HAP-1 (cell line): ENCODE measurements around the gene PIP5K1C.
"Not testable (repeated sequence)": the region's sequence is repeated elsewhere in the genome, so short reads cannot be mapped to it uniquely, and the experiment has no call there.

Experiments used
- DNase-seq, 2 experiments: peaks; one replicate each; pipeline ENCODE4 v3.0.0-alpha.2; 2016 to 2020; ENCODE audit warnings: low spot score in 2 of 2
- H3K27me3 ChIP-seq: fragments of 250-450 bp; sonication (Bioruptor Pico); 2 replicates; pipeline ENCODE4 v1.5.1; 2020; ENCODE audit warnings: low read depth, mild to moderate bottlenecking, moderate library complexity
- H3K36me3 ChIP-seq: fragments of 250-450 bp; sonication (Bioruptor Pico); replicated peaks from 2 replicates; pipeline ENCODE4 v1.5.1; 2020; ENCODE audit warnings: mild to moderate bottlenecking
- H3K4me1 ChIP-seq: fragments of 250-450 bp; sonication (Bioruptor Pico); 2 replicates; pipeline ENCODE4 v1.5.1; 2020; ENCODE audit warnings: mild to moderate bottlenecking
- H3K4me3 ChIP-seq: fragments of 250-450 bp; sonication (Bioruptor Pico); 2 replicates; pipeline ENCODE4 v1.5.1; 2020; ENCODE audit warnings: mild to moderate bottlenecking, moderate library complexity
- H3K9me3 ChIP-seq: fragments of 250-450 bp; sonication (Bioruptor Pico); 2 replicates; pipeline ENCODE4 v1.5.1; 2020; ENCODE audit warnings: mild to moderate bottlenecking, moderate library complexity
- in situ Hi-C: fragments of 300-500 bp; cut with MboI; formaldehyde crosslinking; loops from 3 replicates; pipeline ENCODE4 v1.14.3; 2020; ENCODE audit warnings: low sequenced_read_pairs, inconsistent platforms, mixed read lengths

PIP5K1C gene

DNA sequence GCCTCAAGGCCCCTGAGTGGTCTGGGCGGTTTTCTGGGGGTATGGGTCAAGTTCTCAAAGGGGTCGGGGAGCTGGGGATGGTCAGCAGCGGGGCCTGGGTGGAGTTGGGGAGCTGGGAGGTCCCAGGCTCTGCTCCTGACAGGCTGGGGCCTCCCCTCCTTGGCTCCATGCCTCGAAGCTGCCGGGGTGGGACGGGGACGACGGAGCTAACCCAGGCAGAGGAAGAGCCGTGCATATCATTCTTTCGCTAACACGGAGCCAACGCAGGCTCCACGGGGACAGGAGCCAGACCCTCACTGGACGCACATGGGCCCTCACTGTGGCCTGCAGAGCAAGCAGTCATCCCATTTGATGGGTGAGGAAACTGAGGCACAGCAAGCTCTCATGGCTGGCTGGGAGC, 47.8 kb downstream of the PIP5K1C start:
- no peak for DNase-seq
- no peaks in the 10 kb centered on the region for H3K9me3 ChIP-seq
- no peak overlapping the region for H3K4me3 ChIP-seq
- H3K4me1 ChIP-seq = no peaks in the 10 kb centered on the region
- H3K27me3 ChIP-seq = no peaks in the 10 kb centered on the region
- in situ Hi-C loops = no loop called here
- H3K36me3 ChIP-seq = peaks cover 7% of the 10 kb centered on the region

DNA sequence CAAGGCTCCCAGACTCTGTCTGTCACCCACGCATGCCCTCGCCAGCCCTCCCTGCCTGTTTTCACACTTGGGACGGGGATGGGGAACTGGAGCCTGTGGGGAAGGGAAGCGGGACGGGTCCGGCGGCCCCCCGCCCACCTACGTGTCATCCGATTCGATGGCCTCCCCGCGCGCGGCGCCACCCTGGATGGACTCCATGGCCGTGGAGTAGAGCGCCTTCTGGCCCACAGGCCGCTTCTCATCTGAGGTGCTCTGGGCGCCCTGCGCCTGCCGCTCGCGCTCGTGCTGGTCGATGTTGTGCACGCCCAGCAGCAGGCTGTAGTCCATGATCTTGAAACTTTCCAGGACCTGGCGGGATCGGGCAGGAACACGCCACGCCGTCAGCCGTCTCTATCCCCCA, 48.6 kb downstream of the PIP5K1C start:
- H3K4me1 ChIP-seq = no peaks in the 10 kb centered on the region
- in situ Hi-C loops = no loop called here
- H3K27me3 ChIP-seq = no peaks in the 10 kb centered on the region
- H3K9me3 ChIP-seq = no peaks in the 10 kb centered on the region
- H3K4me3 ChIP-seq = no peak overlapping the region
- no peak for DNase-seq
- H3K36me3 ChIP-seq = peaks cover 3% of the 10 kb centered on the region

DNA sequence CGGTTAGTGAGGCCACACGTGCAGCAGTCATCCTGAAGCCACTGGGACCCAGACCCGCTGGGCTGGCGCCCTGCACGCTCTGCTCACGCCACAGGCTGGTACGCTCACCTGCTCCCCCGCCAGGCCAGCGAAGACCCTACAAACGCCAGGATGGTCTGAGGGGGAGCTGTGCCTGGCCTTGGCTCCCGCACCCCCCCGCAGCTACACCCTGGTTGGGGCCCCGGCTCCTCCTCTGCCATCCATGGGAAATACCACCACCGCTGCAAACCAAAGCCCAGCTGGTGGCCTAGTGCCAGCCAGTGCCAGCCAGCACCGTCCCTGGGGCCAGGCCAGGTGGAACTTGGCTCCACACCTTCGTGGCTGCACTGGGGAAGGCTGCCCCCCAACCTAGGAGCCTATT, 50.4 kb downstream of the PIP5K1C start:
- H3K36me3 ChIP-seq = peaks cover 3% of the 10 kb centered on the region
- in situ Hi-C loops = no loop called here
- H3K27me3 ChIP-seq = no peaks in the 10 kb centered on the region
- no peak overlapping the region for H3K4me3 ChIP-seq
- H3K9me3 ChIP-seq = no peaks in the 10 kb centered on the region
- no peak for DNase-seq
- no peaks in the 10 kb centered on the region for H3K4me1 ChIP-seq

DNA sequence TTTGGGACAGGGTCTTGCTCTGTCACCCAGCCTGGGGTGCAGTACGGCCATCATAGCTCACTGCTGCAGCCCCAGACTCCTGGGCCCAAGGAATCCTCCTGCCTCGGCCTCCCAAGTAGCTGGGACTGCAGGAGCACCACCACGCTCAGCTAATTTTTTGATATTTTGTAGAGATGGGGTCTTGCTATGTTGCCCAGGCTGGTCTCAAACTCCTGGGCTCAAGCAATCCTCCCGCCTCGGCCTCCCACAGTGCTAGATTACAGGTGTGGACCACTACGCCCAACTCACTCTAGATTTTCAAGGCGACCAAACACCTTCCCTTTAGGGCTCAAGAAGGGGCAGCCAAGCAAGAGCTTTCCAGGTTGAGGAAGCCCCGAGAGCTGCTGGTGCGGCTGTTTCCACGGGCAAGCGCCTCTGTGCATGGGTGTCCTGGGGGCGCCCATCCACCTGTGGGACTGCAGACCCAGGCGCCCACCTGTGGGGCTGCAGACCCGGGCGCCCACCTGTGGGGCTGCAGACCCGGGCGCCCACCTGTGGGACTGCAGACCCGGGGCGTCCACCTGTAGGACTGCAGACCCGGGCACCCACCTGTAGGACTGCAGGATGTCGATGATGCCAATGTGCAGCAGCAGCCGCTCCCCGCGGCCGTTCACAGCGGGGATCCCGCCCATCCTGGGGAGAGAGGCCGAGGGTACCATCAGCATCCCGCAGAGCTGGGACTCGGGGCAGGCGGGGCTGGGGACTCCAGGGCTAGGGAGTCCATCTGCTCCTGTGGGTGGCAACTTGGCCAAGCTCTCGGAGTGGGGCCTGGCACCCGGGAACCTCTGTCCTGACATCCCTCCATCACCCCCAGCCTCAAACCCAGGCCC, 52.0 kb downstream of the PIP5K1C start:
- DNase-seq = no peak
- Histone ChIP-seq H3K36me3 (peaks cover 3% of the 10 kb centered on the region), H3K27me3 (no peaks in the 10 kb centered on the region), H3K4me1 (no peaks in the 10 kb centered on the region), H3K9me3 (no peaks in the 10 kb centered on the region), H3K4me3 (no peak overlapping the region)
- in situ Hi-C loops = no loop called here

DNA sequence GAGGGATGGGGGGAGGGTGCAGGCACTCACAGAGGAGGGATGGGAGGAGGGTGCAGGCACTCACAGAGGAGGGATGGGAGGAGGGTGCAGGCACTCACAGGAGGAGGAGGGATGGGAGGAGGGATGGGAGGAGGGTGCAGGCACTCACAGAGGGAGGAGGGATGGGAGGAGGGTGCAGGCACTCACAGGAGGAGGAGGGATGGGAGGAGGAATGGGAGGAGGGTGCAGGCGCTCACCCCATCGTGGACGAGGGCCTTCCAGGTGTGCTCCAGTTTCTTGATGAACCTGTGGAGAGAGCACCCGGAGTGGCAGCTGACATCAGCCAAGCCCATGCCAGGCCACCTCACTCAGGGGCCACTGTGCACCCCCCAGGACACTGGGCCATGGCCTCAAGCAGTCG, 53.2 kb downstream of the PIP5K1C start:
- H3K4me1 ChIP-seq, H3K36me3 ChIP-seq, H3K9me3 ChIP-seq, H3K4me3 ChIP-seq, in situ Hi-C loops, H3K27me3 ChIP-seq, DNase-seq: not testable (repeated sequence)

DNA sequence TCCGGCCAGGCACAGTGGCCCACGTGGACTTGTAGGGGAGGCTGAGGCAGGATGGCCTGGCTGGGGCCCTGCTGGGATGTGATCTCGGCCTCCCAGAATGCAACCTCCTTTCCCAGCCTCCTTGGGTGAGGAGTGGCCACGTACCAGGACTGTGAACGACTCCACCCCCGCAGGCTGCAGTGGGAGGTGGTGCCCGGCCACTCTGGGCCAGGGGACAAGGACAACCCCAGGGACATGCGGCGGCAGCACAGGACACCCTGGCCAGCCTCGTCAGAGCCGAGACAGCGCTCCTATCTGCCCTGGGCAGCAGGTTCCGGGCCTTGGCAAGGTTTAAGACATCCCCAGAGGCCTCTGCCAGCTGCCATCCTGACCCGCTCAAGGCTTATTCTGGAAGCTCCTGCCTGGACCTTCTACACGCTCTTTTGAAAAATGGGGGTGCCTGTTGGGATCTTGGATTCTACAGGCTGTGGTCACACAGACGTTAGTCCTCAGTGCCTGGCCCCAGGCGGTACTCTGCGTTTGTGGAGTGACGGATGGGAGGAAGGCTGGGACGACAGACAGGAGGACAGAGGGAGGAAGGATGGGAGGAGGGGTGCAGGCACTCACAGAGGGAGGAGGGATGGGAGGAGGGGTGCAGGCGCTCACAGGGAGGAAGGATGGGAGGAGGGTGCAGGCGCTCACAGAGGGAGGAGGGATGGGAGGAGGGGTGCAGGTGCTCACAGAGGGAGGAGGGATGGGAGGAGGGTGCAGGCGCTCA, 53.8 kb downstream of the PIP5K1C start:
- in situ Hi-C loops = no loop called here
- Histone ChIP-seq H3K27me3 (no peaks in the 10 kb centered on the region), H3K9me3 (no peaks in the 10 kb centered on the region), H3K4me3 (no peak overlapping the region), H3K4me1 (no peaks in the 10 kb centered on the region), H3K36me3 (no peaks in the 10 kb centered on the region; the same call in none of the 2 replicates)
- no peak for DNase-seq

DNA sequence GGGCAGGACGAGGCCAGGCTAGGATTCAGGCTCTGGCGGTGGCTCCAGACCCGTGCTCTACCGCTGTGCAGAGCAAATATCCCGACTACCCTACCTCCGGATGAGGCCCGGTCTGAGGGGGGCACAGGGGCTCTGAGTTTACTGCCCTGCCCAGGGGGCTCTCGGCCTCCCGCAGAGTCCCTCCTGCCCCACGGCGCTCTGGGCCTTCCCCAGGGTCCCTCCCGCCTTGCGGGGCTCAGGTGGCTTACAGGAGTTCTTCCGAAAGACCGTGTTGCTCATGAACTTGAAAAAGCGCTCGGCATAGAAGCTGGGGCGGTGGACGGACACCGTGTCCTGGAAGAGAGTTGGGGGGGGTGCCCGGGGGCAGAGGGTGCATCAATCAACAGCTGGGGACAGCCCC, 54.5 kb downstream of the PIP5K1C start:
- DNase-seq = no peak
- Histone ChIP-seq H3K36me3 (no peaks in the 10 kb centered on the region), H3K4me1 (no peaks in the 10 kb centered on the region), H3K27me3 (no peaks in the 10 kb centered on the region), H3K4me3 (no peak overlapping the region), H3K9me3 (no peaks in the 10 kb centered on the region)
- in situ Hi-C loops = no loop called here

DNA sequence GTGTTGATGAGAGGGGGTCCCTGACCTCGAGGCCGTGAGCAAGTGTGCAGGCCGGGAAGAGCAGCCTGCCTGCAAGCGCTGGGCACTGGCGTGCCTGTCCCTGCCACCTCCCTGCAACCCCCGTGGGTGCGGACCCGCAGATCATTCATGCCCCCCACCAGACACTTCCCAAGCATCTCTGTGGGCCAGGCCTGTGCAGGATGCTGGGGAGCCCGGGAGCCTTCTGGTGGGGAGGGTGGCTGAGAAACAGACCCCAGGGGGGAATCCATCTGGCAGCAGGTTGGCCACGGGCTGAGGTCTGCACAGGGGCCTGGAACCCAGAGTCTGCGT, 55.2 kb downstream of the PIP5K1C start:
- H3K27me3 ChIP-seq = no peaks in the 10 kb centered on the region
- no peak for DNase-seq
- H3K9me3 ChIP-seq = no peaks in the 10 kb centered on the region
- H3K4me3 ChIP-seq = no peak overlapping the region
- in situ Hi-C loops = no loop called here
- no peaks in the 10 kb centered on the region for H3K4me1 ChIP-seq
- H3K36me3 ChIP-seq = no peaks in the 10 kb centered on the region; the same call in 1 of the 2 replicates

DNA sequence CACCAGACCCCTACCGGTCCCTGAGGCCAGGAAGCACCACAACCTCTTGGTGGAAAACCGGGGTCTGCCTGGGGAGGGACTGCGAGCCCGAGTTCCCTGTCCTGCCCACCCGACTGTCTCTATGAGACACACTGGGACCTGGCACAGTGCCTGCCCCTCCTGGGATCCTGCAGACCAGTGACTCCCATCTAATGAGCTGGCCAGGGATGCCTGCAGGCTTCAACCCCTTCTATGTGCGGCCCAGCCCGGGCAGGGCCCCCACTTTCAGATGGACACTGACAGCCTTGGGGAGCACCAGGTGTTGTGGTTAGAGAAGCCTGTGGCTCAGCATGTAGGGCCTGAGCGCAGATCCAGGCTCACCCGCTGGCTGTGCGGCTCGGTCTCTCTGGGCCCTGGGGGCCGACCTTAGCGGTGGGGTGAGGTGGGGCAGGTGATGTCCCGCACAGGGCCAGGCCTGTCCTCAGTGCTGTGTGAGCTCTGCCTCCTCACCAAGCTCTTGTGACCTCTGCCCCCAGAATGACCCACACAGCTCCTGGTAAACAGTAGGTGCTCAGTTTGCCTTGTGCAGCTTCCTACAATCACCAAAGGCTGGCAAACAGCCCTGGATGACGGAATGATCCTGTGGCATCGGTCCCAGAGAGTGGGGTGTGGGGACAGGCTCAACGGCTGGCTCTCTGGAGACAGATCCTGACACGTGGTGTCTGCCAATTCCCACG, 55.8 kb downstream of the PIP5K1C start:
- Histone ChIP-seq H3K27me3 (no peaks in the 10 kb centered on the region), H3K36me3 (no peaks in the 10 kb centered on the region; the same call in 1 of the 2 replicates), H3K4me1 (no peaks in the 10 kb centered on the region), H3K9me3 (no peaks in the 10 kb centered on the region), H3K4me3 (no peak overlapping the region)
- in situ Hi-C loops = no loop called here
- DNase-seq = no peak

DNA sequence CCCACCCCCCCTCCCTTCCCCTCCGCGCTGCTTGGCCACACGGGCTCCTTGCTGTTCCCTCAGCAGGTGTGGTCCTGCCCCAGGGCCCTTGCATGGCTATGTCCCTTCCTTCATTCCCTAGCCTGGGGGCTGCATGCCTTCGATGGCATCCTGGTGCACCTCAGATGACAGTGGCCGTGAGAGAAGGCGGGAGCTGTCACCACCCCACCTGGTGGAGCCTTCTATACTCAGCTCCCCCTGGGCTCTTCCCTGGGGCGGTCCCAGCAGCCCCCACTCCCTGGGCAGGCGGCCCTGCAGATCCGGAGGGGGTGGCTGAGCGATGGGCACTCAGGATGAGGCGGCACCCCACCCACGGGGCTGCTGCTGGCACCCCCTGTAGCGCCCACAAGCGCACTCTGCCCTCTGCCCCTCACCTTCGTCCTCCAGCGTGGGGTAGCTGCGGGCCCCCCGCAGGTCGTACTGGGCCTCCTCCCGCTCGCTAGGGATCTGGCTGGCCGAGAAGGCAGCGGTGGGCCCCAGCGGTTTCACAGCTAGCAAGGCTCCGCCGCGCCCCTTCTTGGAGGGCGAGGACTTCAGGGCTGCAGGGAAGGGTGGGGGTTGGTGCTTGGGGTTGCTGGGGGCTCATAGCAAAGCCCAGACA, 56.5 kb downstream of the PIP5K1C start:
- Histone ChIP-seq H3K4me1 (no peaks in the 10 kb centered on the region), H3K4me3 (no peak overlapping the region), H3K36me3 (no peaks in the 10 kb centered on the region; the same call in 1 of the 2 replicates), H3K9me3 (no peaks in the 10 kb centered on the region), H3K27me3 (no peaks in the 10 kb centered on the region)
- in situ Hi-C loops = no loop called here
- no peak for DNase-seq

DNA sequence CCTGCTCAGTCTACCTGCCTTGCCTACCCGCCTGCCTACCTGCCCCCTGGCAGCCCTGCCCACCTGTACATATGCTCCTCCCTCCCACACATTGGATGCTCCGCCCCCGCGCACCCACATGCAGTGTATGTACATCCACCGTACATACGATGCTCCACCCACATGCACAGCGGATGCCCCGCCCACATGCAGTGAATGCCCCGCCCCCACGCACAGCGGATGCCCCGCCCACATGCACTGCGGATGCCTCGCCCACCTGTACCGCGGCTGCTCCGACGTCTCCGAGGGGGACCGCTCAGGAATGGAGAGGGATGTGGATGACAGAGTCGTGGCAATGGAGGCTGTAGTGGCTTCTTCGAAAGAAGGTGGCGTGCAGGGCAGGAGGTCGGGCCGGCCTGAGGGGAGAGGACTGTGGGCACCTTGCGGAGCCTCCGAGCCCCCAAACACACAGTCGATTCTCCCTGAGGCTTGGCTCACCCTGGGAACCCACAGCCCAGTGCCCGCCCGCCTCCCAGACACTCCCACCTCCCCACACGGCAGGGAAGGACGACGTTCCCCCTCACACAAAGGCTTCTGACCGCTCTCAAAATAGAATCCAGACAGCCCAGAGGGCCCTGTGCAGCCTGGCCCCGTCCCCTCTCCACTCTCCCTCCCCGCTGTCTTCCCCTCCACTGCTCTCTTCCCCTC, 57.1 kb downstream of the PIP5K1C start:
- peak in 1 of 2 experiments; percentile 60 for DNase-seq
- H3K4me3 ChIP-seq = no peak overlapping the region
- in situ Hi-C loops = no loop called here
- no peaks in the 10 kb centered on the region for H3K27me3 ChIP-seq
- no peaks in the 10 kb centered on the region for H3K9me3 ChIP-seq
- no peaks in the 10 kb centered on the region; the same call in 1 of the 2 replicates for H3K36me3 ChIP-seq
- H3K4me1 ChIP-seq = no peaks in the 10 kb centered on the region

DNA sequence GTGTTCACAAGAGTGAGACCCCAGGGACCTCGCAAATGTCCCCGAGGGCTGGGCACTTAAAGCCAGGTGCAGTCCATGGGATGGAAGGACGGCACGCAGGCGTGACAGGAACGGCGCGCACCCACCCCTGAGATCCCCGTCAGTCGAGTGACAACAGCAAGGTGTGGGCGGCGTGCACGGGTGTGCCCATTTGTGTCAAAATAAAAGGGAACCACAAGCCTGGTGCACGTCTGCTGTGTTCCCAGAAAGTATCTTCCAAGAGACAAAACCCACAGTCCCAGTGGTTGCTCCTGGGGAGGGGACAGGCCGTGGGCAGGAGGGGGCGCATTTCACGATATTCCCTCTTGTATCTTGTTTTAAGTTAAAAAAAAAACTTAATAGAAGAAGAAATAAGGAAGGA, 58.0 kb downstream of the PIP5K1C start:
- Histone ChIP-seq H3K4me1 (no peaks in the 10 kb centered on the region), H3K27me3 (no peaks in the 10 kb centered on the region), H3K9me3 (no peaks in the 10 kb centered on the region), H3K36me3 (no peaks in the 10 kb centered on the region; the same call in 1 of the 2 replicates), H3K4me3 (no peak overlapping the region)
- in situ Hi-C loops = no loop called here
- no peak for DNase-seq
